GM19438 (cell line): ENCODE data around the gene DNAH14.
"Not testable (repeated sequence)": the region's sequence is repeated elsewhere in the genome, so short reads cannot be mapped to it uniquely, and the experiment has no call there.

Experiments
- ATAC-seq: cut with Tn5 transposase; IDR thresholded peaks from one replicate; pipeline ENCODE4 v1.9.1; 2021; ENCODE audit warnings: low read depth; ENCODE audit not compliant: unreplicated experiment

The DNAH14 gene

DNA sequence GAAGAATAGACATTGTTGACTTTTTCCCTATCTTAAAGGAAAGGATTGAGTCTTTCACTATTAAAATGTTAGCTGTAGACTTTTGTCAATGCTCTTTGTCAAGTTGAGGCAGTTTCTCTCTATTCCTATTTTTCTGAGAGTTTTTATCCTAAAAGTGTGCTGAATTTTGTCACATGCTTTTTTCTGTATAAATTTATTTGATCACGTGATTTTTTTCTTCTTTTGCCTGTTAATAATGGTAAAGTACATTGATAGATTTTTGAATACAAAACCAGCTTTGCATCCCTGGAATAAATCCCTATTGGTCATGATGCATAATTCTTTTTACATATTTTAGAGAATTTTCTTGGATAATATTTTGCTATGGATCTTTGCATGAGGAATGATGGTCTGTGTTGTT is 60.1 kb downstream of the DNAH14 start:
- no peak for ATAC-seq

GRCh38 chr1:224991550-224991949 is 62.1 kb downstream of the DNAH14 start:
- not testable (repeated sequence) for ATAC-seq

DNA sequence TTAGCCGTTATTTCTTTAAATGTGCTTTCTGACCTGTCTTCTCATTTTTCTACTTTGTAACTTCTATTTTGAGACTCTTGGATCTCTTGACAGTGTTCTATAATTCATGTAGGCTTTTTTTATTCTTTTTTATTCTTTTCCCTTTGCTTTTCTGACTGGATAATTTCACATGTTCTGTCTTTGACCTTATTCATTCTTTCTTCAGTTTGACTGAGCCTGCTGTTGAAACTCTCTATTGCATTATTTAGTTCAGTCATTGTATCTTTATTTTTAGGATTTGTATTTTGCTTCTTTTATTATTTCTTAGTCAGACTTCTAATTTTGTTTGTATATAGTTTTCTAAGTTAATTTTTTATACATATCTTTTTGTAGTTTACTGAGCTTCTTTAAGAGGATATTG is 66.1 kb downstream of the DNAH14 start:
- ATAC-seq = no peak

- no peak for ATAC-seq
These were observed 66.8 kb downstream of the DNAH14 start for GRCh38 chr1:224996266-224996665.

GRCh38 chr1:224998185-224998584 is 68.7 kb downstream of the DNAH14 start:
- no peak for ATAC-seq

DNA sequence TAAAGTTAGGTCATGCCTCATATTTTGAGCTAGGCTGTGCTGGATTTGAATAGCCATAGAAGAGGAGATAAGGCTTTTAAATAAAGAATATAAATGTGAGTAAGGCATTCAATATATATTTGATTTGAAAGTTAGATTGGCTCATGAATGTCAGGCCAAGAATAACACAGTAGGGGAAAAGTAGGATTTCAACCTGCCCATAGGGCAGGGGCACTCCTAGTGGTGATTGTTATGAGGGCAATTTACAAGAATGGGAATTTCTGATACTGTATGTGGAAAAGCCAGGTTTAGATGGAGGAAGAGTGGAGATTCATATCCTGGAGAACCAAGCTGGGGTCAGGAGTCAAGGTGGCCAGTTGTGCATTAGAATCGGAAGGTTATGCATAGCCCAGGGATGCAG is 74.9 kb downstream of the DNAH14 start:
- no peak for ATAC-seq

DNA sequence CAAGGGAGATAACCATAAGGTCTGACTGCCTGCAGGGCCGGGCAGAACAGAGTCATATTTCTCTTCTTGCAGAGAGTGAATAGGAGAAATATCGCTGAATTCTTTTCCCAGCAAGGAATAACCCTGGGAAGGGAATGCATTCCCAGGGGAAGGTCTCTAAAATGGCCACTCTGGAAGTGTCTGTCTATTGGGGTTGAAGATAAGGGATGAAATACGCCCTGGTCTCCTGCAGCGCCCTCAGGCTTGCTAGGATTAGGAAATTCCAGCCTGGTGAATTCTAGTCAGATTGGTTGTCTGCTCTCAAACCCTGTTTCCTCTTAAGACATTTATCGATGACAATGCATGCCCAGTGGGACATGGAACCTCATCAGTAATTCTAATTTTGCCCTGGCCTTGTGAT is 76.9 kb downstream of the DNAH14 start:
- not testable (repeated sequence) for ATAC-seq

- ATAC-seq = not testable (repeated sequence)
These were observed 78.6 kb downstream of the DNAH14 start for GRCh38 chr1:225008050-225008449.

DNA sequence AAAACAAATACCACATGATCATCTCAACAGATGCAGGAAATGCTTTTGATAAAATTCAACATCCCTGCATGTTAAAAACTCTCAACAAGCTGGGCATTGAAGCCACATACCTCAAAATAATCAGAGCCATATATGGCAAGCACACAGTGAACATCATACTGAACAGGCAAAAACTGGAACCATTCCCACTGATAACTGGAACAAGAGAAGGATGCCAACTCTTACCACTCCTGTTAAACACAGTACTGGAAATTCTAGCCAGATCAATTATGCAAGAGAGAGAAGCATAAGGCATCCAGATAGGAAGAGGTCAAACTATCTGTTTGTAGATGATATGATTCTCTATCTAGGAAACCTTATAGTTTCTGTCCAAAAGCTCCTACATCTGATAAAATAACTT is 91.6 kb downstream of the DNAH14 start:
- no peak for ATAC-seq

DNA sequence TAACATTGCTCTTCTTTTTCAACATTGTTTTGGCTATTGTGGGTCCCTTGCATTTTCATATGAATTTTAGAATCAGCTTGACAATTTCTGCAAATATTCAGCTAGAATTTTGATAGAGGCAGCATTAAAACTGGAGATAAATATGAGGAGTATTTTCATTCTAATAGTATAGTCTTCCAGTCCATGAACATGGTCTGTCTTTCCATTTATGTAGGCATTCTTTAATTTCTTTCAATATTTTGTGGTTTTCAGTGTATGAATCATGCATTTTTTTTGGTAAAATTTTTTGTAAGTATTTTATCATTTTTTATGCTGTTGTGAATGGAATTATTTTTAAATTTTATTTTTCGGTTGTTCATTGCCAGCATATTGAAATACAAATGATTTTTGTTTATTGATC is 97.2 kb downstream of the DNAH14 start:
- ATAC-seq = no peak

GRCh38 chr1:225036441-225036840 is 107.0 kb downstream of the DNAH14 start:
- not testable (repeated sequence) for ATAC-seq

GRCh38 chr1:225042263-225042662 is 112.8 kb downstream of the DNAH14 start:
- ATAC-seq = no peak

DNA sequence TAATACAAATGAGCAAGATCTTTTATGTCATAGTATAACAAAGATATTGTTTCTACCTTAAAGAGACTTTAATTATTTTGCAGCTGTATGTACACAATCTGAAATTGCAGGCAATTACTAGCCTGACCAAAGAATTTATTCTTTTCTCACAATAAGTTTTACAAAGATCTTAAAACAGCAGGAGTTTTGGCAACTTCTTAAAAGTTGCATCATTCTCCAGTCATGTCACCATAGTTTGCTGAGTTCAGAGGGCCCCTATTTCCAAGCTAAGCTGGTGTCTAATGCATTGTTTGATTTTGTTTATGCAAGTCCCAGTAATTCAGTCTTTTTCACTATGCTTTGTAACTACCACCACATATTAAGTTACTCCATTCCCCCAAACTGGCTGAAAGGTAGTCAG is 114.8 kb downstream of the DNAH14 start:
- ATAC-seq = no peak

GRCh38 chr1:225049594-225049993 is 120.1 kb downstream of the DNAH14 start:
- no peak for ATAC-seq

GRCh38 chr1:225063722-225064121 is 134.2 kb downstream of the DNAH14 start:
- ATAC-seq = no peak

GRCh38 chr1:225070972-225071371 is 141.5 kb downstream of the DNAH14 start:
- ATAC-seq = no peak

GRCh38 chr1:225097175-225097574 is 167.7 kb downstream of the DNAH14 start:
- no peak for ATAC-seq

- no peak for ATAC-seq
These were observed 181.5 kb downstream of the DNAH14 start for GRCh38 chr1:225111000-225111399.

GRCh38 chr1:225113265-225113664 is 183.8 kb downstream of the DNAH14 start:
- ATAC-seq = no peak

DNA sequence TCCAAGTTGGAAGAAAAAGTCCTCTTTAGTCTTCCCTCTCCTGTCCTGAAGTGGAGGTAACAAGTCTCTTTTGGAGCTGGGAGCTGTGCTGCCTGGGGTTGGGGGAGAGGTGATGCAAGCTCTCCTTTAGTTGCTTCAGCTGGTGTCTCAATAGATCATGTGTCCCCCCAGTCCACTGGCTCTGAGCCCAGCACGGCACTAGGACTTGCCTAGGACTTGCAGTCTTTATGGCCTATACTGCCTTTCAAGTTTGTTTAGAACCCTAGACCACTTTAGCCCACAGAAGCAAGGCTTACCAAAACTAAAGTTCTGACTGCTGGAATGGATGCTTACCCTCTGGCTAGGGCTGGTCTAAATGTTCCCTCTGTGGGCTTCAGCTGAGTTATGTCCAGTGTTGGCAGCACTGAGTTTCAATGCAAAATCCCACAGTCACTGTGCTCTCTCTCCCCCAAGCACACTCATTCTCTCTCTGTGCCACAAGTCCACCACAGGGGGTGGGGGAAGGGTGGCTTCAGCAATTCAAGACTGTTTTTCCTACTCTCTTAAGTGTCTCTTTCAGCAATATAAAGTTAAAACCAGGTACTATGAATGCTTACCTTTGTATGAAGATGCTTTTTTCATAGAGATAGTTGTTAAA is 185.0 kb downstream of the DNAH14 start:
- no peak for ATAC-seq

- no peak for ATAC-seq
These were observed 189.8 kb downstream of the DNAH14 start for GRCh38 chr1:225119307-225119706.

DNA sequence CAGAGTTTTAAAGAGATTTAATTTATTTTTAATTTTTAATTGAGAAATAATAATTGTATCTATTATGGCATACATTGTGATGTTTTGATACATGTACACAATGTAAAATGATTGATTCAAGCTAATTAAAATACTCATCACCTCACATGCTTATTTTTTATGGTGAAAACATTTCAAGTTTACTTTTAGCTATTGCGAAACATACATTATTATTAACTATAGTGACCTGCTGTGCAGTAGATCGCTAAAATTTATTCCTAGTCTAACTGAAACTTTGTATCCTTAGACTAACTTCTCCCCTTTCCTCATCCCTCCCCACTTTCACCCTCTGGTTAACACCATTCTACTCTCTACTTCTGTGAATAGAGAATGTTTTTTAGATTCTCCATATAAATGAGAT is 191.6 kb downstream of the DNAH14 start:
- ATAC-seq = no peak

GRCh38 chr1:225131869-225132268 is 202.4 kb downstream of the DNAH14 start:
- ATAC-seq = no peak
